ENCODE measurements around the gene OAS1.
"Not testable (repeated sequence)": the region's sequence is repeated elsewhere in the genome, so short reads cannot be mapped to it uniquely, and the experiment has no call there.

OAS1 gene

GRCh38 chr12:112947314-112947713, 40.6 kb downstream of the OAS1 start:
- TF ChIP-seq, protein P1, sequence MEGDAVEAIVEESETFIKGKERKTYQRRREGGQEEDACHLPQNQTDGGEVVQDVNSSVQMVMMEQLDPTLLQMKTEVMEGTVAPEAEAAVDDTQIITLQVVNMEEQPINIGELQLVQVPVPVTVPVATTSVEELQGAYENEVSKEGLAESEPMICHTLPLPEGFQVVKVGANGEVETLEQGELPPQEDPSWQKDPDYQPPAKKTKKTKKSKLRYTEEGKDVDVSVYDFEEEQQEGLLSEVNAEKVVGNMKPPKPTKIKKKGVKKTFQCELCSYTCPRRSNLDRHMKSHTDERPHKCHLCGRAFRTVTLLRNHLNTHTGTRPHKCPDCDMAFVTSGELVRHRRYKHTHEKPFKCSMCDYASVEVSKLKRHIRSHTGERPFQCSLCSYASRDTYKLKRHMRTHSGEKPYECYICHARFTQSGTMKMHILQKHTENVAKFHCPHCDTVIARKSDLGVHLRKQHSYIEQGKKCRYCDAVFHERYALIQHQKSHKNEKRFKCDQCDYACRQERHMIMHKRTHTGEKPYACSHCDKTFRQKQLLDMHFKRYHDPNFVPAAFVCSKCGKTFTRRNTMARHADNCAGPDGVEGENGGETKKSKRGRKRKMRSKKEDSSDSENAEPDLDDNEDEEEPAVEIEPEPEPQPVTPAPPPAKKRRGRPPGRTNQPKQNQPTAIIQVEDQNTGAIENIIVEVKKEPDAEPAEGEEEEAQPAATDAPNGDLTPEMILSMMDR (IDR thresholded peaks at IDR 0.05; ENCODE audit: control insufficient read depth, extremely low read depth, insufficient read depth), result no peak
- H3K4me3 ChIP-seq (ENCODE audit: low read depth, low read length), result no peak overlapping the region

DNA sequence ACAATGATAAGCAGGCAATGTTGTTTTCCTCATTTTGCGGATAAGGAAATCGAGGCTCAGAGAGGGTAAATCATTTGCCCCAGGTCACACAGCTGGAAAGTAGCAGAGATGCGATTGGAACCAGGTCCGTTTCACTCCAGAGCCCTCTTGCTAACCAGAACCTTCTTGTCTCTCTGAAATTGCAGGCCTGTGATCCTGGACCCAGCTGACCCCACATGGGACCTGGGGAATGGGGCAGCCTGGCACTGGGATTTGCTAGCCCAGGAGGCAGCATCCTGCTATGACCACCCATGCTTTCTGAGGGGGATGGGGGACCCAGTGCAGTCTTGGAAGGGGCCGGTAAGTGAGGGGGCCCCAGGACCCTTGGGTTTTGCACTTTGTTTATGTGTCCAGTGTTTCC, 41.0 kb downstream of the OAS1 start:
- no peak for DNase-seq (ENCODE audit: low read depth)
- no peak overlapping the region for H3K4me3 ChIP-seq (ENCODE audit: low read depth, low read length)
- TF ChIP-seq, protein P1 (IDR thresholded peaks at IDR 0.05; ENCODE audit: control insufficient read depth, extremely low read depth, insufficient read depth), result no peak

More at GRCh38 chr12:112947314-112947713, 40.6 kb downstream of the OAS1 start:
- no peak for DNase-seq (ENCODE audit: low read depth)

GRCh38 chr12:112948806-112949205, 42.0 kb downstream of the OAS1 start:
- no peak for DNase-seq (ENCODE audit: low read depth)
- TF ChIP-seq, protein P1 (IDR thresholded peaks at IDR 0.05; ENCODE audit: control insufficient read depth, extremely low read depth, insufficient read depth), result no peak
- no peak overlapping the region for H3K4me3 ChIP-seq (ENCODE audit: low read depth, low read length)

DNA sequence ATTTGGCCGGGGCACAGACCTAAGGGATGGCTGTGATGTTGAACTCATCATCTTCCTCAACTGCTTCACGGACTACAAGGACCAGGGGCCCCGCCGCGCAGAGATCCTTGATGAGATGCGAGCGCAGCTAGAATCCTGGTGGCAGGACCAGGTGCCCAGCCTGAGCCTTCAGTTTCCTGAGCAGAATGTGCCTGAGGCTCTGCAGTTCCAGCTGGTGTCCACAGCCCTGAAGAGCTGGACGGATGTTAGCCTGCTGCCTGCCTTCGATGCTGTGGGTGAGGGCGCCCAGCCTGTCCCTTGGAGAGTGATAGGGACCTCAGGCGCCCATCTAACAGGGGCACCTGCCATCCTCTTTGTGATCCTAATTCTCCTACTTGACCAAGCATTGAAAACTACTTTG, 43.9 kb downstream of the OAS1 start:
- H3K4me3 ChIP-seq (ENCODE audit: low read depth, low read length), result no peak overlapping the region
- DNase-seq (ENCODE audit: low read depth), result no peak
- TF ChIP-seq, protein P1 (IDR thresholded peaks at IDR 0.05; ENCODE audit: control insufficient read depth, extremely low read depth, insufficient read depth), result no peak

DNA sequence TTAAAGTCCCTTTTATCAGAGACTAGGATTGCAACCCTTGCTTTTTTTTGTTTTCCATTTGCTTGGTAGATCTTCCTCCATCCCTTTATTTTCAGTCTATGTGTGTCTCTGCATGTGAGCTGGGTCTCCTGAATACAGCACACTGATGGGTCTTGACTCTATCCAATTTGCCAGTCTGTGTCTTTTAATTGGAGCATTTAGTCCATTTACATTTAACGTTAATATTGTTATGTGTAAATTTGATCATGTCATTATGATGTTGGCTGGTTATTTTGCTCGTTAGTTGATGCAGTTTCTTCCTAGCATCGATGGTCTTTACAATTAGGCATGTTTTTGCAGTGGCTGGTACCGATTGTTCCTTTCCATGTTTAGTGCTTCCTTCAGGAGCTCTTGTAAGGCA, 50.4 kb downstream of the OAS1 start:
- H3K4me3 ChIP-seq (ENCODE audit: low read depth, low read length); DNase-seq (ENCODE audit: low read depth): not testable (repeated sequence)

GRCh38 chr12:112961074-112961473, 54.3 kb downstream of the OAS1 start:
- H3K4me3 ChIP-seq (ENCODE audit: low read depth, low read length), result no peak overlapping the region
- TF ChIP-seq, protein P1 (IDR thresholded peaks at IDR 0.05; ENCODE audit: control insufficient read depth, extremely low read depth, insufficient read depth), result no peak
- no peak for DNase-seq (ENCODE audit: low read depth)

GRCh38 chr12:112961536-112961935, 54.8 kb downstream of the OAS1 start:
- no peak overlapping the region for H3K4me3 ChIP-seq (ENCODE audit: low read depth, low read length)
- TF ChIP-seq, protein P1 (IDR thresholded peaks at IDR 0.05; ENCODE audit: control insufficient read depth, extremely low read depth, insufficient read depth), result no peak
- DNase-seq (ENCODE audit: low read depth), result no peak

Measured in LNCaP clone FGC (cell line).